GM10266 (cell line): ENCODE measurements around the gene SERINC5.

Source experiments
- DNase-seq: peaks from one replicate; pipeline ENCODE4 v3.0.0; 2012; ENCODE audit errors: extremely low spot score
- TF ChIP-seq, protein P1 (sequence below): IDR thresholded peaks from 2 replicates; pipeline ENCODE4 v1.5.1; 2012; ENCODE audit warnings: mild to moderate bottlenecking, low read depth; ENCODE audit not compliant: control insufficient read depth, insufficient read depth; ENCODE audit errors: missing control alignments

Gene SERINC5

GRCh38 chr5:80082281-80082680, 173.6 kb downstream of the SERINC5 start:
- no peak for DNase-seq
- TF ChIP-seq, protein P1, sequence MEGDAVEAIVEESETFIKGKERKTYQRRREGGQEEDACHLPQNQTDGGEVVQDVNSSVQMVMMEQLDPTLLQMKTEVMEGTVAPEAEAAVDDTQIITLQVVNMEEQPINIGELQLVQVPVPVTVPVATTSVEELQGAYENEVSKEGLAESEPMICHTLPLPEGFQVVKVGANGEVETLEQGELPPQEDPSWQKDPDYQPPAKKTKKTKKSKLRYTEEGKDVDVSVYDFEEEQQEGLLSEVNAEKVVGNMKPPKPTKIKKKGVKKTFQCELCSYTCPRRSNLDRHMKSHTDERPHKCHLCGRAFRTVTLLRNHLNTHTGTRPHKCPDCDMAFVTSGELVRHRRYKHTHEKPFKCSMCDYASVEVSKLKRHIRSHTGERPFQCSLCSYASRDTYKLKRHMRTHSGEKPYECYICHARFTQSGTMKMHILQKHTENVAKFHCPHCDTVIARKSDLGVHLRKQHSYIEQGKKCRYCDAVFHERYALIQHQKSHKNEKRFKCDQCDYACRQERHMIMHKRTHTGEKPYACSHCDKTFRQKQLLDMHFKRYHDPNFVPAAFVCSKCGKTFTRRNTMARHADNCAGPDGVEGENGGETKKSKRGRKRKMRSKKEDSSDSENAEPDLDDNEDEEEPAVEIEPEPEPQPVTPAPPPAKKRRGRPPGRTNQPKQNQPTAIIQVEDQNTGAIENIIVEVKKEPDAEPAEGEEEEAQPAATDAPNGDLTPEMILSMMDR = no peak

DNA sequence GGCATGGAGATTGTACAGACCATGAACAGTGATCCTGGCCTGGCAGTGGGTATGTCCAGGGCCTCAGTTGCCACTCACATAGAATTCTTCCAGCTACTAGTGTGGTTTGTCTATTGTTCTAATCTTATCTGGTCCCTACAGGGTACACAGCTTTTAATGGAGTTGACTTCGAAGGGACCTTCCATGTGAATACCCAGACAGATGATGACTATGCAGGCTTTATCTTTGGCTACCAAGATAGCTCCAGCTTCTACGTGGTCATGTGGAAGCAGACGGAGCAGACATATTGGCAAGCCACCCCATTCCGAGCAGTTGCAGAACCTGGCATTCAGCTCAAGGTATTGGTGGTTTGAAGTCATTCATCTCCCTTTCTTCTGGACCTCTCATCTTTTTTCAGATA, 176.9 kb downstream of the SERINC5 start:
- TF ChIP-seq, protein P1 = no peak
- DNase-seq = no peak

- TF ChIP-seq, protein P1 = no peak
- no peak for DNase-seq
These were observed 178.7 kb downstream of the SERINC5 start for GRCh38 chr5:80077051-80077714.

- DNase-seq = no peak
- TF ChIP-seq, protein P1 = no peak
These were observed 179.5 kb downstream of the SERINC5 start for GRCh38 chr5:80076131-80077050.

- DNase-seq = no peak
- TF ChIP-seq, protein P1 = no peak
These were observed 183.5 kb downstream of the SERINC5 start for GRCh38 chr5:80072103-80073073.

DNA sequence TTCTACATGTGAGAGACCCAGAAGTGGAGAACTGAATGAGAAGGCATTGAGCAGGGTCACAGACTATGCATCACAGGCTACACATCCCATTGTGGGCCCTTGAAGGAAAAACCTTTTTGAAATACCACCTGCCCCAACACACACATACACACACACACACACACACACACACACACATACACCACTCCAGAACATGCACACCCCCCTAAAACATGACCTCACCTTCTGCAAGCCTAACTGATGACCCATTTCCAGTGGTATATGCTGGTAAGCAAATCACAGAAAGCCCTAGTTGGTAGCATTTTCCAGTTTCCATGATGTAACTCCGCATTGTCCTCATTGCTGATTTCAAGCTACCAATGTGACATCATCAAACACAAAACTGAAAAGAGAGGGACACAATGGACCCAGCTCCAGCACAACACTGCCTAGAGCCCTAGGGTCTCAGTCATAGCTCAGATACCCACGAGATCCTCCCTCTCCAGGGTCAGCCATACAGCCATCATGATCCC, 184.3 kb downstream of the SERINC5 start:
- TF ChIP-seq, protein P1 = no peak
- DNase-seq = no peak
